Bronchial epithelial cell (primary cell): ENCODE measurements around the gene TNS3. TPM values are rescaled to one million over a fixed set of nuclear protein-coding genes. Genes with fewer than 3 reads are reported as not detected.

Experiments used
- DNase-seq: peaks from one replicate; pipeline ENCODE4 v3.0.0-alpha.2; 2010; ENCODE audit warnings: low read depth
- FAIRE-seq: peaks from 2 replicates; lab custom pipeline; 2011; peaks lifted over from hg19 to GRCh38; lab: Jason Lieb, UNC
- H3K27me3 ChIP-seq: 2 replicates; pipeline ENCODE4 v1.5.1; 2011; ENCODE audit warnings: low read length; ENCODE audit not compliant: control insufficient read depth, insufficient read depth
- H3K36me3 ChIP-seq: 2 replicates; pipeline ENCODE4 v1.5.1; 2011; ENCODE audit warnings: low read length; ENCODE audit not compliant: control insufficient read depth, insufficient read depth
- H3K4me3 ChIP-seq: 2 replicates; pipeline ENCODE4 v1.5.1; 2011; ENCODE audit warnings: mild to moderate bottlenecking, low read depth, low read length, control low read depth
- CTCF ChIP-seq: IDR thresholded peaks from 2 replicates; pipeline ENCODE4 v1.5.1; 2011; ENCODE audit warnings: mild to moderate bottlenecking, moderate library complexity, low read length, control low read depth, inconsistent platforms; ENCODE audit not compliant: insufficient read depth, severe bottlenecking
- total RNA-seq: library from RNA; depleted of rRNA; stranded (reverse); fragments of >200 nt; gene quantifications from 2 replicates; pipeline ENCODE4 v1.2.1, GENCODE V29; 2014

The TNS3 gene
- total RNA-seq, 1 donor from 2014 or later = 2.6 TPM

- no peak for TF ChIP-seq CTCF
- Histone ChIP-seq H3K4me3 (no peak overlapping the region), H3K36me3 (peaks cover 1% of the 10 kb centered on the region), H3K27me3 (no peaks in the 10 kb centered on the region)
- FAIRE-seq (peak; percentile 36), DNase-seq (peak; percentile 78)
These were observed 175.8 kb downstream of the TNS3 start for GRCh38 chr7:47405921-47406800.

DNA sequence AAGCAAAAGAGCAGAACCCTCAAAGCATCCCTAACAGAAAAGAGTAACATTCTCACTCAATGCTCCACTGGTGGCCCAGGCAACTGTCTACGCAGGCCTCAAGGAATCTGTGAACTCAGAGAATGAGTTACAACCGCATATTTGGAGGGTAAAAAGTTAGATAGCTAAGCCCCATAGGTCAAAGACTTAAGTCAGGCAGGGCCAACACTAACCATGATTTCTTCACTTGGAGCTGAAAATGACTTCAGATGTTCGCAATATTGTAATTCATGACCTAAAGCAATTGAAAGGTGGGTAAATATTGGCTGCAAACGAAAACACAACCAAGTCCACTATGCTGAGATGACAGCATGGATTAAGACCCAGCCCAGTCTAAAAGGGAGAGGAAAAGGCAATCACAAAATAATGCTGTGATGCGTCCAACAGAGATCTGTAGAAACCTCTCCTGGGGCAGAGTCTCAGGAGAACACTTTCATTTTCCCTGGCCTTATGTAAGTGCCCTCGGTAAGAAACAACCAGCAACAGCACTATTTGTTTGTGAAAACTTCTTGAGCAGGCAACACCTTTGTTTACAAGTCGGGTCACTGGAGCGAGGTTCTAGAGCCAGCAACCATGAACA, 176.5 kb downstream of the TNS3 start:
- no peak for TF ChIP-seq CTCF
- Histone ChIP-seq H3K36me3 (peaks cover 1% of the 10 kb centered on the region), H3K27me3 (no peaks in the 10 kb centered on the region), H3K4me3 (no peak overlapping the region)
- DNase-seq (no peak), FAIRE-seq (no peak)

DNA sequence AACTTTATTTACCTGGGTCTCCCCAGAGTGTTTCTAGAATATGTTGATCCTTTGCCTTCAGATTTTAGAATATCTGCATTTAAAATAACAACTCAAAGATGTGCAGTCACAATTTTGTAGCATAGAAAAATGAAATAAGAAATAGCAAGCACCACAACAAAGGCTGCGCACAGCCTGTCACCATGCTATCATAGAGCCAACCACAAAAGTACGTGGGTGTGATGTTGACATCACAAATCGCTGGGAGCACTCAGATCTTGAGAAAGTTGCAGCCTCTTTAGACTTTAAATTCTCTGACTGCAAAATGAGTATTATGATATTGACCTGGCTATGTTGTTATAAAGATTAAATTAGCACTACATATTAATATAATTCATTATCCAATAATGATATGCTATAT, 177.9 kb downstream of the TNS3 start:
- no peak for TF ChIP-seq CTCF
- H3K27me3 ChIP-seq = no peaks in the 10 kb centered on the region
- peaks cover 1% of the 10 kb centered on the region for H3K36me3 ChIP-seq
- FAIRE-seq (no peak), DNase-seq (peak; percentile 84)
- H3K4me3 ChIP-seq = no peak overlapping the region

DNA sequence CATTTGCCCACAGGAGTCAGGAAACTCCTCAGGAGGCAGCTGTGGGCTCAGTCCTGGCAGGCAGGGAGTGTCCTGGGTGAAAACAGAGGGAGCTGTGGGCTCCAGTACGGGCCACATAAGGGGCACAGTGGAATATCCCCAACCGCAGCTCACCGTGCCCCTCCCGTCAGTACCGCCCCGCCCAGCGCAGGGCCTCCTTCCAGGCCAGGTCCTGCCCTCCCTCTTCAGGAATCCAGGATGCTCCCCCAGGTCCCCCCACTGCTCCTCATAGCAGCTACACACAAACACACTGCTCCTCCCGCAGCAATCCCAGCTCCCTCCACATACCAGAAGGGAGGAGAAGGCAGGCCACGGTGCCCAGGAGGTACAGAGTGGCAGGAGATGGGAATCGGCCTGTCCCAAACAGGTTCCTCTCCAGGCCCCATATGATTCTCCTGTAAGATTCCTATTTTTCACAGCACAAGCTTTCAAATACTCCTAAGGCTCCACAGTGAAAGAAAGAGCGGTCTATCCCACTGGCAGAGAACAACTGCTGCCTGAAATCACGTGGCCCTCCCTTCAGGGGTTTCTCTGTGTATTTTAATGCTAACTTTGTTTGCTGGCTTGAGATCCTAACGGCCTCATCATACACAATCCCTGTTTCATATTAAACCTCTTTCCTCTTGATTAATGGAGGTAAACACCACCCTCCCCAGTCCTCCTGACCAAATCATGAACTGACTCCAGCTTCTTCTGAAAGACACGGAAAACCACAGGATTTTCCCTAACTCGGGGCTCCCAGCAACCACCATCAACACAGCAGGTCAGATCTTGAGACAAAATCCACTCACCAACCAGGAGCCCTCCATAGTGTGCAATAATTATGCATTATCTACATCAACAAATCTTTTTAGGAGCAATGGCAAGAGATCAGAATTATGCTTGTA, 178.7 kb downstream of the TNS3 start:
- TF ChIP-seq CTCF = no peak
- H3K36me3 ChIP-seq = peaks cover 1% of the 10 kb centered on the region
- no peak for FAIRE-seq

GRCh38 chr7:47401611-47402570, 180.0 kb downstream of the TNS3 start:
- Histone ChIP-seq H3K4me3 (no peak overlapping the region), H3K36me3 (peaks cover 1% of the 10 kb centered on the region), H3K27me3 (no peaks in the 10 kb centered on the region)
- FAIRE-seq (no peak), DNase-seq (no peak)
- no peak for TF ChIP-seq CTCF

More for the DNA sequence above, 178.7 kb downstream of the TNS3 start:
- H3K27me3 ChIP-seq = no peaks in the 10 kb centered on the region
- no peak overlapping the region for H3K4me3 ChIP-seq
- DNase-seq = no peak
